SK-N-SH treated with all-trans-retinoic acid at 6 μM for 48 hours (cell line): Measurements from ENCODE around the gene TEX29.

Experiments
- OSR1 ChIP-seq: fragments of 250-450 bp; sonication (Bioruptor Pico); IDR thresholded peaks from 2 replicates; pipeline ENCODE4 v1.8.0; 2022; ENCODE audit warnings: moderate library complexity, mild to moderate bottlenecking, inconsistent platforms
- RARB ChIP-seq: fragments of 250-450 bp; sonication (Bioruptor Pico); IDR thresholded peaks from 2 replicates; pipeline ENCODE4 v1.8.0; 2021; ENCODE audit warnings: mild to moderate bottlenecking, moderate library complexity
- ZC3H10 ChIP-seq: fragments of 250-450 bp; sonication (Bioruptor Pico); IDR thresholded peaks from 2 replicates; pipeline ENCODE4 v1.5.1; 2021; ENCODE audit warnings: mild to moderate bottlenecking, moderate library complexity
- ZFP3 ChIP-seq: fragments of 250-450 bp; sonication (Bioruptor Pico); IDR thresholded peaks from 2 replicates; pipeline ENCODE4 v1.5.0; 2020; ENCODE audit warnings: mild to moderate bottlenecking, moderate library complexity
- ZFP30 ChIP-seq: fragments of 450-650 bp; formaldehyde crosslinking; IDR thresholded peaks from 2 replicates; pipeline ENCODE4 v1.5.0; 2022; ENCODE audit warnings: mild to moderate bottlenecking, moderate library complexity
- TF ChIP-seq, protein P1 (sequence below): fragments of 250-450 bp; sonication (Bioruptor Pico); IDR thresholded peaks from 2 replicates; pipeline ENCODE4 v1.5.1; 2020; ENCODE audit warnings: low read depth, mild to moderate bottlenecking, moderate library complexity

- TF ChIP-seq ZC3H10 = no peak
- TF ChIP-seq, protein P1, sequence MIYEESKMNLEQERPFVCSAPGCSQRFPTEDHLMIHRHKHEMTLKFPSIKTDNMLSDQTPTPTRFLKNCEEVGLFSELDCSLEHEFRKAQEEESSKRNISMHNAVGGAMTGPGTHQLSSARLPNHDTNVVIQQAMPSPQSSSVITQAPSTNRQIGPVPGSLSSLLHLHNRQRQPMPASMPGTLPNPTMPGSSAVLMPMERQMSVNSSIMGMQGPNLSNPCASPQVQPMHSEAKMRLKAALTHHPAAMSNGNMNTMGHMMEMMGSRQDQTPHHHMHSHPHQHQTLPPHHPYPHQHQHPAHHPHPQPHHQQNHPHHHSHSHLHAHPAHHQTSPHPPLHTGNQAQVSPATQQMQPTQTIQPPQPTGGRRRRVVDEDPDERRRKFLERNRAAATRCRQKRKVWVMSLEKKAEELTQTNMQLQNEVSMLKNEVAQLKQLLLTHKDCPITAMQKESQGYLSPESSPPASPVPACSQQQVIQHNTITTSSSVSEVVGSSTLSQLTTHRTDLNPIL (CRISPR knock-in tag) = no peak
- no peak for TF ChIP-seq OSR1 (CRISPR knock-in tag)
- TF ChIP-seq RARB (CRISPR knock-in tag) = no peak
- TF ChIP-seq ZFP3 (CRISPR knock-in tag) = no peak
- no peak for TF ChIP-seq ZFP30 (CRISPR knock-in tag)
Measured at GRCh38 chr13:111315347-111315995, 5.0 kb upstream of the TEX29 start.
